ENCODE results near the gene ACVR1B.
A peak's percentile ranks its signal among the peaks of the same experiment; 100 is the strongest.

Gene ACVR1B

GRCh38 chr12:51951199-51951842 lies at the start of gene ACVR1B:
Gene ACVR1B (plus strand): TSS chr12:51951699. CDS start chr12:51951744, 45 bp downstream.
- peak; percentile 93 for DNase-seq

GRCh38 chr12:51901881-51902280 lies 49.6 kb upstream of the ACVR1B start:
- no peak for DNase-seq

DNA sequence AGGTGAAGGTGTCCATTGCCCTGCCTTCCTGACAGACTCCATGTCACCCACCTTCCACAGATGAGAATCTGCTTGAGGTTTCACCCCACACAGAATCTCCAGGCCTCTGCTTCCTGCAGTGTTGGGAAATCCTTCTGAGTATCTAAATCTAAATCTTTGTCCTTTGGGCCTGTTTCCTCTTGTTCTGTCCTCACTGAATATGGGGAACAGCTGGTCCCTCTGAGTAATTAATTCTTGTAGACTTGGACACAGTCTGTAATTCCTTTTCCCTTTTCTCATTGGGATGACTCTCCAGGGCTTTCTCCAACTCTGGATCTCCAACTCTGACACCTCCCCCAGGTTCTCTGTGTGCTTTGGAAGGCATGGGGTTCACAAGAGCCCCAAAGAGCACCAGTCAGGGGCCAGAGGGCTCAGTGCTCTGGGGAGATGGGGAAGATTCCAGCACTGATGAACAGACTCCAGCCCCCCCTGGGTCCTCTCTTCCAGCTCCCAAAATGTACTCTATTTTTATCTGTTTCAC lies 46.5 kb upstream of the ACVR1B start:
- DNase-seq: no peak

DNA sequence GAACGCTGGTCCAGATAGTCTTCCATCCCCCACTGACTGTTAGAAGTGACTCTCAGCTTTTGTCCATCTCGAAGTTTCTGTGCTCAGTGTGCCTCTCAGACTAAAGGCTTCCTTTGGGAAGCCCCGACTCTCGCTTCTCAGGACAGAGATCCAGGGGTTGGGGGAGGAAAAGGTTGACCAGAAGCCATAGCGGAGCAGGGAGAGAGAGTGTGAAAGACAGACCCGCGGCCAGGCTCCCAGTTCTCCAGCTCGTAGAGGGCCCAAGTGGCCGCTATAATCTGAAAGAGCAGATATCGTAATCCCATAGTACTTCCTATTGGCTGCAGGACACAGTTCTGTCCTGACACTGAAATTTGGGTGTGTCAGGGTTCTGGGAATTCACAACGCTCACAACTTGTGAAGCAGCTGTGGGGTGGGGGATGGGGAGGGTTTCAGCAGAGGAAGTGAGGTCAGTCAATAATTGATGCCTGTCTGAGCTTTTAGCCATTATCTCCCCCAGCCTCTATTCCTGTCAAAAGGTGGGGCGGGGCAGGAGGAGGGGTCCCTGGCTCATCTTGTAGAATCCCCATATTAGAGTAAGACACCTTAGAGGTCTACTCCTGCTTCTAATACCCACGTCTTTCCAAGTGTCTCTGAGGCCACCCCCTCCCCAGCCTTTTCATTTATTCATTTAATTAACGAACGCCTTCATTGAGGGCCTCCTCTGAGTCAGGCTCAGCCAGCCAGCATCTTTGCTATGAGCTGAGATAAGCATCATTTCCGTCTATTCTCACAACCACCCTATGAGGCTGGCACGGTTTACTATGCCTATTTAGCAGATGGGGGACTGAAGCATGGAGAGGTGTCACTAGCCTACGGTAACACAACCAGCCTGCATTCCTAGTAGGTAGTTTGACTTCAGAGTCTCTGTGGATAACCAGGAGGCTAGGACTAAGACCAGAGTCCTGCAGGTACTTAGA lies 45.7 kb upstream of the ACVR1B start:
- no peak for DNase-seq

DNA sequence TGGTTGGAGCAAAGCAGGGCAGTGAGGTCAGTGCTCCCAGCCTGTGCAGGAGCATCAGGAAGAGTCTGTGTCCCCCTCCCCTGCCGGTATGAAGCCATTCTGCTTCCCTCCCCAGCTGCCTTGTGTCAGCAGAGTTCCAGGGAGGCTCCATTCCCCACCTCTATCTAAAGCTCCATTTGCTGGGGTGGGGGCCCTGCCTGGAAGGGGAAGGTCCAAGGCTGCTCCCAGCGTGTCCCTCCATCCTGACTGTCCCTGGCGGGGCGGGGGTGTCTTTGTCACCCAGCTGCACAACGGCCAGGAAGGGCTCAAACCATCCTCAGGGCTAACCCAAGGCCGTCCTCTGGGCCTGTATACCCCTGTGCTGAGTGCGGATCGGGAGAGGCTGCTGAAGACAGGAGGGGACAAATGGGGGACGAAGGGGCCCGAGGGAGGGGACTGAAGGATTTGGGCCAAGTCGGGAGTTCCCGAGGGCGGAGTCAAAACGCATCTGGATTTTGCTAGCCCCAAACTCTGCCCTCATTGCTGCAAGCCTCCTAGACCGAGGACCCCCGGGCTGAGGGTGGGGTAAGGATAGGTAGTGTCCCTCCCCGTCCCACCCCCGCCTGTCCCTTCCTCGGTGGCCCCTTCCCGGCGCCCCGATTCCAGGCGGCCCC lies 44.9 kb upstream of the ACVR1B start:
- DNase-seq: no peak

- DNase-seq: no peak
Observed at GRCh38 chr12:51907083-51907855, 44.2 kb upstream of the ACVR1B start, which contains the start of gene ACVRL1. Gene ACVRL1 (plus strand): TSS chr12:51907504. CDS start chr12:51912475, 4,971 bp downstream.

- no peak for DNase-seq
Observed at GRCh38 chr12:51907856-51908425, 43.6 kb upstream of the ACVR1B start.

DNA sequence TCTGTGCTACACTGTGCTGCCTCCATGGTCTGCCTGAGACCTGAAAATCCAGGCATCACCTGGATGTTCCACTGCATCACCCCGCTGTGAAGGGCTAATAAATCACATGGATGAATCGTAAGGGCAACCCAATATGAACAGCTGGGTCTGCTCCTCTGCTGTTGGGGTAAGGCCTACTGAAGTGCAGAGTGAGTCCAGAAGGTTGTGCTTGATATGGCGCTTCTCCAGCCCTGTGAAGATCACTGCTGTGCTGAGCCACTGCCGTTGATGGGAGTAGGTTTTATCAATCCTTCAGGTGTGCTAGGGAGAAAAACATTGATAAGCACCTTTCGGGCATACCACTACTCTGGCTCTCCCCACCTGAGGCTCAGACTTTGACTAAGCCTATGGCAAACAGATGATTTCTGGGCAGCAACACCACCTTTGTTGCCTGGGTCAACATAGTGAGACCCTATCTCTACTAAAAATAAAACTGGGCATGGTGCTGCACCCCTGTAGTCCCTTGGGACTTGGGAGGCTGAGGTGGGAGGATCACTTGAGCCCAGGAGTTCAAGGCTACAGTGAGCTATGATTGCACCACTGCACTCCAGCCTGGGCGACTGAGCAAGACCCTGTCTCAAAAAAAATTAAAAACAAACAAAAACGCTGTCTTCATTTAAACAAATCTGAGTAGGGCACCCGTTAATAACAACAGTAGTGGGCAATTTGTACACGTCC lies 42.5 kb upstream of the ACVR1B start:
- DNase-seq: no peak

DNA sequence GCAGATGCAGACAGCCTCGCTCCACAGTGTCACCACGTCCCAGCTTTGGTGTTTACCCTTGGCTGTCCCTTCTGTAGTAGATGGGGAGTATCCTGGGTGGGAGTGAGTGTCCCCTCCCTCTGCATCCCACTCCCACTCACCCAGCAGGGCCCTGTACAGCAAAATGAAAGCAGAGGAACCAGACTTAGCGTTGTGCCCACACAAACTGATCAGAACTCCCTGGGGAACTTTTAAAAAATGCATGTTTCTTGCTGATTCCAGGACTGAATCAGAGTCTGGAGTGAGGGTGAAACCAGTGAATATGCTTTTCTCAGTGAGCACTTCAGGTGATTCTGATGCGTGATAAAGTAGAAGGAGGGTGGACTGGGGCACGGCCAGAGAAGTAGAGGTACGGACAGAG lies 41.3 kb upstream of the ACVR1B start:
- DNase-seq: no peak

DNA sequence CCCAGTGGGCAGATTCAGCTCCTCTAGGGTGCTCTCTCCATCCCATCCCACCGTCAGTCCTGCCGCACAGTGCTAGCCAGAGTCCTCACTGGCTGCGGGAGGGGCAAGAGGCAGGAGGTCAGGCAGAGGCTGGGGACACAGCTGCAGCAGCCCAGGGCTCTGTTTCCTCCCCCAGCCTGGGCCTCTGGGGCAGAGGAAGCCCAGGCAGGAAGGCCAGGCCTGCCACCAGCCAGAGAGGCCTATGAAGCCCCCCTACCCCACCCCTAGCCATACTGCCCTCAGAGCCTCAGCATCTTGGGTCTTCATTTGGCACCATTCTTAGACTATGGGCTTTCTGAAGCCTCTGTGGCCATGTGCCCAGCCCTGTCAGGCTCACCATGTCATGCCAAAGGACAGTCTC lies 40.8 kb upstream of the ACVR1B start:
- no peak for DNase-seq

DNA sequence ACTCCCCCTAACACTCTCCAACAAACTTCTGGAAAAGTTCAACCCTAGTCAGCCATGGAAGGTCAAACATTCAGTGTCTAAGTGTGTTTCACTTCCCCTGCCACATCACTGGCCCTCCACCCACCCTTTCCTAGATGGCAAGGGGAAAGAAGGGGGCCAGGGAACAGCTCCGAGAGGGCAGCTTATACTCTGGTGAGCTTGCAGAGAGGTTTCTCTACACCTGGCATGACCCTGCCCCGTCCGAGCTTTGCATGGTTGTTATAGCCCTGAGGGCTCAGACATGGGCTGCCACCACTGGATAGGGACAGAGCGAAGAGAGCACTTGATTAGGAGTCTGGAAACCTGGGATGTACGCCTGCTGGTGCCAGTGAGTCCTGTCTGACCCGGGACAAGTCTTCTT lies 40.2 kb upstream of the ACVR1B start:
- DNase-seq: no peak

GRCh38 chr12:51911788-51912711 lies 39.4 kb upstream of the ACVR1B start:
- DNase-seq: no peak

GRCh38 chr12:51913071-51914033 lies 38.1 kb upstream of the ACVR1B start:
- DNase-seq: no peak

DNA sequence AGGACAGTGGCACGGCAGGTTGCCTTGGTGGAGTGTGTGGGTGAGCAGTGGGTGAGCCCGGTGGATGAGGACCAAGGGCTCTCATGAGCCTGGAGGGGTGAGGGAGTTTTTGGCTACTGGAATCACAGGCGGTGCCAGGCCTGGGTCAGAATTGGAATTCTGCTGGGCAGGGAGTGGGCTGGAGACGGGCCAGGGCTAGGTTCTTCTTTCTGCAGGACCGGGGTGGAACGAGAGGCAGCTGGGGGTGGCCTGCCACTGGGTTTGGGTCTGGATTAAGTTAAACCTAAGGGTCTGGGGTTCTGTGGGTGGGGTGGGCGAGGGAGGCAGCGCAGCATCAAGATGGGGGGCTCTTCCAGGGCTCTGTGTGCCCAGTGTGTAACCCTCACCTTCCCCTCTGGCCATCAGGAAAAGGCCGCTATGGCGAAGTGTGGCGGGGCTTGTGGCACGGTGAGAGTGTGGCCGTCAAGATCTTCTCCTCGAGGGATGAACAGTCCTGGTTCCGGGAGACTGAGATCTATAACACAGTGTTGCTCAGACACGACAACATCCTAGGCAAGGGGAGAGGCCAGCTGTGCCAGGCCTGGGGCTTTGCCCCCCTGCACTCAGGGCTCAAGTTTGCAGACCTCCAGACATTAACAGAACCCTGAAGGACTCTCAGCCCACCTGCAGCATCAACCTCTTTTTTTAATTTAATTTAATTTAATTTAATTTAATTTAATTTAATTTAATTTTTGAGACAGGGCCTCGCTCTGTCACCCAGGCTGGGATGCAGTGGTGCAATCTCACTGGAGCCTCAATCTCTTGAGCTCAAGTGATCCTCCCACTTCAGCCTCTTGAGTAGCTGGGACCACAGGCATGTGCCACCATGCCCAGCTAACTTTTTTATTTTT lies 37.2 kb upstream of the ACVR1B start:
- DNase-seq: no peak

GRCh38 chr12:51915003-51915625 lies 36.4 kb upstream of the ACVR1B start:
- no peak for DNase-seq

- DNase-seq: no peak
Observed at GRCh38 chr12:51915951-51916350, 35.5 kb upstream of the ACVR1B start.

DNA sequence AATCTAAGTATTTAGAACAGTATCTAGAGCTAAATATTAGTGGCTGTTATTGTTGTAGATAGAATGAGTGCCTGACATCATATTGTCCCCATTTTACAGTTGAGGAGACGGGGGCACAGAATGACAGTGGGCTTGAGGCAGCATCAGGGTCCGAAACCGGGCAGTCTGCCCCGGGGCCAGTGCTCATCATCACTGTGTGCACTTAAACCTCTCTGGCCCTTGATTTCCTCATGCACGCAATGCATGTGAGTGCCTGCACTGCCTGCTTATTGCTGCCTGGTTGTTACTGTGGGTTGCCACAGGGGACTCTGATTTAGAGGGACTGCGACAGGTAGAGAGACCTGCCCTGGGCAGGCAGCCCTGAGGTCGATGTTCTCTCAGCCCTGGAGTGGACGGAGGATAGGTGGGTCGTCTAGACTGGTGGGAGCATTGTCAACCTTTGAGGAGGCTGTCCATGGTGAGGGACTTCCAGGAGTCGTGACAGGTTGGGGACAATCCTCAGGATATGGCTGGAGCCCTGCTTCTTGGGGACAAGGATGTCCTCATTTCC lies 34.4 kb upstream of the ACVR1B start:
- no peak for DNase-seq
